ENCODE results near the gene SLC31A2.
"Not testable (repeated sequence)": the region's sequence is repeated elsewhere in the genome, so short reads cannot be mapped to it uniquely, and the experiment has no call there.

SLC31A2 gene

GRCh38 chr9:113150670-113151611, at the start of gene SLC31A2:
Gene SLC31A2 (plus strand): TSS chr9:113151007. CDS start chr9:113151075, 68 bp downstream.
- DNase-seq = peak; percentile 87

GRCh38 chr9:113105345-113105744, 45.5 kb upstream of the SLC31A2 start:
- DNase-seq = not testable (repeated sequence)

GRCh38 chr9:113111065-113111951, 39.5 kb upstream of the SLC31A2 start:
- DNase-seq = not testable (repeated sequence)

- DNase-seq = not testable (repeated sequence)
Observed at GRCh38 chr9:113112706-113113510, 37.9 kb upstream of the SLC31A2 start.

GRCh38 chr9:113118829-113119228, 32.0 kb upstream of the SLC31A2 start:
- DNase-seq = not testable (repeated sequence)

- DNase-seq = no peak
Observed at GRCh38 chr9:113125386-113126035, 25.3 kb upstream of the SLC31A2 start.

GRCh38 chr9:113129466-113129865, 21.3 kb upstream of the SLC31A2 start:
- DNase-seq = no peak

GRCh38 chr9:113129884-113130283, 20.9 kb upstream of the SLC31A2 start:
- DNase-seq = no peak

GRCh38 chr9:113131689-113132151, 19.1 kb upstream of the SLC31A2 start:
- DNase-seq = no peak

- DNase-seq = no peak
Observed at GRCh38 chr9:113137196-113138168, 13.3 kb upstream of the SLC31A2 start.

GRCh38 chr9:113138760-113139159, 12.0 kb upstream of the SLC31A2 start:
- DNase-seq = no peak

- no peak for DNase-seq
Observed at GRCh38 chr9:113139225-113139829, 11.5 kb upstream of the SLC31A2 start.

GRCh38 chr9:113139953-113140352, 10.9 kb upstream of the SLC31A2 start:
- no peak for DNase-seq

- not testable (repeated sequence) for DNase-seq
Observed at GRCh38 chr9:113140896-113141295, 9.9 kb upstream of the SLC31A2 start.

- no peak for DNase-seq
Observed at GRCh38 chr9:113143432-113144227, 7.2 kb upstream of the SLC31A2 start.

- DNase-seq = no peak
Observed at GRCh38 chr9:113148372-113148705, 2.5 kb upstream of the SLC31A2 start.

GRCh38 chr9:113148781-113149510, 1.9 kb upstream of the SLC31A2 start:
- DNase-seq = no peak

- not testable (repeated sequence) for DNase-seq
Observed at GRCh38 chr9:113149561-113149960, 1.2 kb upstream of the SLC31A2 start.

Data from NCI-H524 treated with DMSO at 0.1 percent for 48 hours (cell line).